Ovary (tissue), 3 donors: ENCODE data around the gene TTLL10.
"Not testable (repeated sequence)": the region's sequence is repeated elsewhere in the genome, so short reads cannot be mapped to it uniquely, and the experiment has no call there.

ENCODE experiments used
- CTCF ChIP-seq, 3 donors: fragments of 450-650 bp in 2 of 3; fragments of 200-600 bp in 1 of 3; IDR thresholded peaks; one replicate each; pipeline versions ENCODE4 v1.5.1 to v1.8.0; 2016 to 2022; ENCODE audit warnings: antibody characterized with exemption in 3 of 3, mild to moderate bottlenecking in 1 of 3
- POLR2A ChIP-seq: fragments of 450-650 bp; IDR thresholded peaks from one replicate; pipeline ENCODE4 v1.6.1; 2017; ENCODE audit warnings: antibody characterized with exemption, mild to moderate bottlenecking, moderate library complexity
- donor health status: DM: no; HTN: no; CAD: no.

DNA sequence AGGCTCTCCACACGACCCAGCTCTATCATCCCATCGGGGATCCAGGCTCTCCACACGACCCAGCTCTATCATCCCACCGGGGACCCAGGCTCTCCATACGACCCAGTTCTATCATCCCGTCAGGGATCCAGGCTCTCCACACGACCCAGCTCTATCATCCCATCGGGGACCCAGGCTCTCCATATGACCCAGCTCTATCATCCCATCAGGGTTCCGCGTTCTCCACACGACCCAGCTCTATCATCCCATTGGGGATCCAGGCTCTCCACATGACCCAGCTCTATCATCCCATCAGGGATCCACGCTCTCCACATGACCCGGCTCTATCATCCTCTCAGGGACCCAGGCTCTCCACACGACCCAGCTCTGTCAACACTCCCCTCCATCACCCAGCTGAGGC, 20.5 kb upstream of the TTLL10 start:
- TF ChIP-seq POLR2A; CTCF (IDR thresholded peaks at IDR 0.05): not testable (repeated sequence)
